NCI-H2171 (cell line): ENCODE measurements around the gene YIPF1.

Experiments
- DNase-seq: peaks from one replicate; lab custom pipeline; 2025; lab: John Stamatoyannopoulos, UW

The YIPF1 gene

DNA sequence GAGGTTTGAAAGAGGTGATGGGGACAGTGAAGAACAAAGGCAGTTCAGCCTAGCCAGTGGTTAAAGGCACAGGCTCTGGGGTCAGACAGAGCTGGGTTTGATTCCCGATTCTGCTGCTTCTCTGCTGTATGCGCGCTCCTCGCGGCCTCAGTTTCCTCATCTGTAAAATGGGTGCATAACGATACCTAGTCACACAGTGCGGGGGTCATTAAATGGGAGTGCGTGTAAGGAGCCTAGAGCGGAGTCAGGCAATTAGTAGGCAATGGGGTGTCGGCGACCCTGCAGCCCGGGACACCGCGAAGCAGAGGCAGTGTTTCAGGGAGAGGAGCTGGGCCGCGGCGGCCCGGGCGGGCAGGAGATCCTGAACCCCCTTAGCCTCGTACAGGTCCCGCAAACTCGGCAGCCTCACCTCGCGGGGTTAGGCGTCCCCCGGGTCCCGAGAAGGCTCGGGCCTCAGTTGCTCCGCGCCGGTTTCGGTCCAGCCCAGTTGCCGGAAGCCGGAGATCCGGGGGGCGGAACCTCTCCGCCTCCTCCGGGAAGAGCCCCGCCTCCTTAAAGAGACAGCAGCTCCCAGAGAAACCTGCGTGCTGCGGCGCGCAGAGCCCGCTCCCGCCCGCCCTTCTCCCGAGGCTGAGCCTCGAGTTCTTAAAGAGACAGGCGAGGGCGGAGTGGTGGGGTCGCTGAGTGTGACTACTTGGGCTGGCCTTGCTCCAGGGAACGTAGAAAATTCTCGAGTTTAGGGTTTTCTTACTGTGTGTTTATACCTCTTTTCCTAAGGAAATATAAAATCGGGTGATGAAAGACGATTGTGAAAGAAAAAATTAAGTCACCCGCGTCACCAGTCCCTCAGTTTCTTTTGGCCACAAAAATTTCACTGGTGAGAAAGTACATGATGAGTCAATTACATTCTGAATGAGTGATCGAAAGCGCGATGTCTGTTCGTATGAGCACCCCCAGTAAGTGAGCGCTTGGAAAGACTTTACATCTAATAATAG lies at the start of gene YIPF1:
Gene YIPF1, minus strand, starts transcription at position 494 of the 995 bp plus-strand sequence. CDS start 860 bp downstream, outside the sequence.
- peak; percentile 83 for DNase-seq

DNA sequence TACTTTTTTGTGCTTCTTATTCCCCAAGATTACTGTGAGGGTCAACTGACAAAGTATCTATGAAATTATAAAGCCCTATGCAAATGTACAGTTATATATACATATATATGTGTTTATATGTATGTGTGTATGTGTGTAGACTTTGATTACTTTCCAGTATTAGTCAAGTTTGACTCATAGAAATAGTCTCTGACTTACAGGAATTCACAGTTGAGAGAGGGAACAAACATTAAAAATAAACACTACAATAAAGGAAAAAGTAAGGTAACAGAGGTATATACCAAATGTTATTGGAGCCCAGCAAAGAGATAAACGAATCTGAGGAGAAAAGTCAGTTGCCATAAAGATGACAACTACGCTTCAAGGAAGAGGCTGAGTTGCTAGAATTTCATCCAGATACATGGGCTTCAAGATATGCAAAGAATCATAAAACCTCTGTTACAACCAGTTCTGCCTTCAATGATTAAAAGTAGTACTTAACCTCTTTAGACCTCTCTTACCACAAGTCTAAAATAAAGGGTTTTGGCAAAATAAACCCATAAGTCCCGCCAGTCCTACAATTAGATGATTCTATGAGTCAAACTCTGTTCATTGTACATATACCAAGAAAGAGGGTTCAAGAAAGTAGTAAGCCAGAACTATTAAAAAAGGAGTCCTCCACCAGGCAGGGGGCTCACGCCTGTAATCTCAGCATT lies 48.7 kb upstream of the YIPF1 start:
- no peak for DNase-seq

DNA sequence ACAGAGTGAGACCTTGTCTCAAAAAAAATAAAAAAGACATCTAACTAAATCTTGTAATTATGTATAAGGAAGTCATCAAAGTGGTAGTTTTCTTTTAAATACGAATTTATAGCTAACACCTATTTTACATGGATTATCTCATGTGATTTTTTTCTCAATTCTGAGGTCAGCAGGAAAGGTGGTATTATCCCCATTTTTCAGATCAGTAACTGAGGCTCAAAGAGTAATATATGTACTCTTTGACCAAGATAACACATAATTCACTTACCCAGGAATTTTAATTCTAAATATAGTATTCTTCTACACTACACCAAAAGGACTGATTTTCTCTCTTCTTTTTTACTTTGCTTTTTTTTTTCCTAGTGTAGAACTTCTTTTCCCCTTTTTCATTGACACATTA lies 46.8 kb upstream of the YIPF1 start:
- DNase-seq = no peak

DNA sequence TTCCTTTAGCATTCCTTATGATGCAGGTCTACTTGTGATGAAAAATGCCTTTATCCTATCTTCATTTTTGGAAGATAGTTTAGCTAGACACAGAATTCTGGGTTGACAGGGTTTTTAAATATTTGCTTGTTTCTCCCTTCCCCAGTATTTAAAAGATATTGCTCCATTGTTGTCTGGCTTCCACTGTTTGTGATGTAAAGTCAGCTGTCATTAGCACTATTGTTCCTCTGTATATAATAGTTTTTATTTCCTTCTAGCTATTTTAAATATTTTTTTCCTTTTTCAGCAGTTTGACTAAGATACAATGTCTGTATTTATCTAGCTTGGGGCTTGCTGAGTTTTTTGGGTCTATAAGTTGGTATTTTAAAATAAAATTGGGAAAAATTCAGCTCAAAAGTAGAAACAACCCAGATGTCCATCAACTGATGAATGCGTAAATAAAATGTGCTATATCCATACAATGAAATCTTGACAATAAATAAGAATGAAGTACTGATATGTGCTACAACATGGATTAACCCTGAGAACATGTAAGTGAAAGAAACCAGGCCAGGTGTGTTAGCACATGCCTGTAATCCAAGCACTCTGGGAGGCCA lies 44.7 kb upstream of the YIPF1 start:
- DNase-seq = no peak

DNA sequence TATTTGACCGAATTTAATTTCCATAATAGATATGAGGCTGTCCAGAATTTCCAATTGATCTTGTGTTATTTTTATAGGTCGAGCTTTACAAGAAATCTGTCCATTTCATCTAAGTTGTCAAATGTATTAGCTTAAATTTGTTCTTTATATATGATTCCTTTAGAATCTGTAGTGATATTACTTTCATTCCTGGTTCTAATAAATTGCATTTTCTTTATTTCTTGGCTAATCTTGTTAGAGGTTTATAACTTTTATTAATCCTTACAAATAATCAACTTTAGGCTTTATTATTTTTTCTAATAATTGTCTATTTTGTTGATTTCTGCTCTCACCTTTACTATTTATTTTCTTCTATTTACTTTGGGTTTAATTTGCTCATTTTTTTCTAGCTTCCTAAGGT lies 41.9 kb upstream of the YIPF1 start:
- DNase-seq = no peak

DNA sequence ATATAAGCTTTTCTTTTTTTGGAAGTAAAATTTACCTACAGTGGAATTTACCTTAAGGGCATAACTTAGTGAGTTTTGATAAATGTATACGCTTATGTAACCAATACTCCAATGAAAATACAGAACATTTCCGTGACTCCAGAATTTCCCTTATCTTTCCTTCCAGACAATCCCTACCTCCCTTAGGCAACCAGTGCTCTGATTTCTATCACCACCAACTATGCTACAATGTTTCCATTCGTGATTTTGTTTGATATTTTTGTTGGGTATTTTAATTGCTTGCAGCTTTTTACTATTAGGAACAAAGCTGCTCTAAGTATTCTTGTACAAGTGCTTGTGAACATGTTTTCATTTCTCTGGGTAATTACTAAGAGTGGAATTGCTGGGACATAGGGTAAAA lies 41.3 kb upstream of the YIPF1 start:
- no peak for DNase-seq

DNA sequence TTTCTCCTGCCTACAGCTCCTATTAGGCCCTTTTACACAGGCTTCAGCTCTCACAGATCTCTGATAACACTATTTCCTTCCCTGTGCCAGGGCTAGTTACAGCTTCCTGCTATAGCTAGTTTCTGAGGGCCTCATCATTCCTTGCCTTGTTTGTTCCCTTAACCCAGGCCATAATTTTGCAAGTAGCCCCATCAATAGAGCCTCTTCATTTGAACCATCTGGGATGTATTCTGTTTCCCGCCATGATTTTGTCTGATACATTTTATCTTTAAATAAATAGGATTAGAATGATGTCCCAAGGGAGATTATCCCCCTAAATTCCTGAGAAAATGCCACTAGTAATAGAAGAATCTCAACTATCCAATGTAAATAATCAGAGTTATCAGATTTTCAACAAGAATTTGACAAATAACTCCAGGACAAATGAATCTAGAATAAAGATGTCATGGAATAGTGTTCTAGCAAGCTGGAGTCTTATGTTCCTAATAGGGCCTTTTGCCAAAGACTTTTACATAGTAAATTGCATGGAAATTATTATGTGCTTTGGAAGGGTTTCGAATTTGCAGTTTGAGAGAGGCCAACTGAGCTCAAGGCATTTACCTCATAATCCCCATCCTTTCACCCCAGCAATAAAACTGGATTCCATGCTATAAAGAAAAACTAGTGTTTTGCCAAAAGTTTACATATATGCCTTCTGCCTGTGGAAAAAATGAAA lies 39.8 kb upstream of the YIPF1 start:
- DNase-seq = no peak

DNA sequence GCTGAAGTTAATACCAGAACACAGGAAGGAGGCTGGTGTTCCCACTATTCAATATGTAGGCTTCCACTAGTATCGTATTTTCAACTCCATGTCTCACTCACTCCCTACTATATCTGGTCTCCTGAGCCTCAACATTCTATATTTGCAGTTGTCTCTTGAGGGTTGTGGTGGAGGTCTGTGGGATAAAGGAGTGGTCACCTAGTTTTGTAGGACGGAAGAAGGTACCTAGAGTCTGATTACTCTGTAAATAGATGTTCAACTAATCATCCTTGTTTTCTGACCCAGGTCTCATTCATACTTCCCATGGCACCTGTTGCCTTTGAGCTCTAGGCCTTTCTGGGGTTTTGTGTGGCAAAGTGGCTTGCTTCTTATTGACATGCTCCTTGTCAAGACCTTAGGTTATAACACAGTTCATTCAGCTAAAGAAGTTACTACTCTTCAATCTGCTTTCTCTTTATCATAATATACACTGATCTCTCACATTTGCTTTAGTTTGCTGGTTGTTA lies 37.8 kb upstream of the YIPF1 start:
- DNase-seq = no peak

DNA sequence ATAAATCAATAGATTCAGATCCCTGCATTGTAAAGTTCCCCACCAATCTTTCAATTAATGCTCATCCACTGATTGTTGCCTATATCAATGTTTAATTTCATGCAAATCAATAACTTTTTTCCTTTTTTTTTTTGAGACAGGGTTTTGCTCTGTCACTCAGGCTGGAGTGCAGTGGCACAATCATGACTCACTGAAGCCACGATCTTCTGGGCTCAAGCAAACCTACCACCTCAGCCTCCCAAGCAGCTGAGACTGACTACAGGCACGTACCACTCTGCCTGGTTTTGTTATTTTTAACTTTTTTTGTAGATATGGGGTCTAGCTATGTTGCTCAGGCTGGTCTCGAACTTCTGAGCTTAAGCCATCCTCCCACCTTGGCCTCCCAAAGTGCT lies 30.1 kb upstream of the YIPF1 start:
- no peak for DNase-seq

DNA sequence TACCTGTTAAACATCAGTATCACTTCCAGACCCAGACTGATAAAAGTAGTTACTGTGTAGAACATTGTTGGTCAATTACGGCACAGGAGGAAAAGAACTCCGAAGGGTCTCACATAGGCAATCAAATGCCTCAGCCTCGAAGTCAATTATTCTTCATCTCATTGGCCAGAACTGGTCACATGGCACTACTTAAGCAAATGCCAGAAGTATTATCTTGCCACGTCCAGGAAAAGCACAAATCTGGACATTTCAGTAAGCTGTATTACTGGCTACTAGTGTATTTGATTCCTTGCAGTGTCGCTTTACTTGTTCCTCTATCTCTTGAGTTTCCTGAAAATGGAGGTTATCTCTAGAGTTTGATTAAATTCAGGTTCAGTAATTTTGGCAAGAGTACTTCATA lies 28.7 kb upstream of the YIPF1 start:
- no peak for DNase-seq

DNA sequence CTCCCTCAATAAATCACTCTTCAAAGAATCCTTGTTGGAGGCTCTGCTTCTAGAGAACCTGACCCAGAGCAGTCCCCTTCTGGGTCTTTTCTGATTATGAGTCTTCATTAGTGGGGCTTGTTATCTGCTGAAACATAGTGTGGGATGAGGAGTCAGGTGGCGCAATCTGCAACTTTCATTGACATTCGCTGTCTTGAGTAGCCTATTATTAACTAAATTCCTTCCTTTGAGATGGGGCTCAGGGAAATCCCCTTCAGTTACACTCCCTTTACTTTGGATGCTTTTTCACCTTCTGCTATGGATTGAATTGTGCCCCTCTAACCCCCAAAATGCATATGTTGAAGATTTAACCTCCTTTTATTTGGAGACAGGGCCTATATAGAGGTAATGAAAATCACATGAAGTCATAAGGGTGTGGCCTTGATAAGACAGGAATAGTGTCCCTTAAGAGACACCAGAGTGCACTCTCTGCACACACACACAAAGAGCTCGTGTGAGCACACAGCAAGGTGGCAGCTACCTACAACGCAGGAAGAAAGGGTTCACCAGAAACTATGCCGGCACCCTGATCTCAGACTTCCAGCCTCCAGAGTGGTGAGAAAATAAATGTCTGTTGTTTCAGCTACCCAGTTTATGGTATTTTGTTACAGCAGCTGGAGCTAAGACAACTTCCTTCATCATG lies 23.9 kb upstream of the YIPF1 start:
- DNase-seq = no peak

DNA sequence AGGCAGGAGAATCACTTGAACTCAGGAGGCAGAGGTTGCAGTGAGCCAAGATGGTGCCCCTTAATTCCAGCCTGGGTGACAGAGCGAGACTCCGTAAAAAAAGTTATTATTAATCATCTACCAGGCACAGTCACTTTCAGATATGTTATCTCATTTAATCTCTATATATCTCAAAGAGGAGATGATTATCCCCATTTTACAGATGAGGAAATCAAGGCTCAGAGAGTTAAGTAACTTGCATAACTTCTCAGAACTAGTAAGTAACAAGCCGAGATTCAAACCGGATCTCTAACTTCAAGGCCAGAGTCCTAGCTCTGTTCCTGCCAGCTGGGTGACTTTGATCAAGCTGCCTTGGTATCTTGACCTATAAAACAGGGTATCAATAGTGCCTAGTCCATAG lies 21.8 kb upstream of the YIPF1 start:
- no peak for DNase-seq

DNA sequence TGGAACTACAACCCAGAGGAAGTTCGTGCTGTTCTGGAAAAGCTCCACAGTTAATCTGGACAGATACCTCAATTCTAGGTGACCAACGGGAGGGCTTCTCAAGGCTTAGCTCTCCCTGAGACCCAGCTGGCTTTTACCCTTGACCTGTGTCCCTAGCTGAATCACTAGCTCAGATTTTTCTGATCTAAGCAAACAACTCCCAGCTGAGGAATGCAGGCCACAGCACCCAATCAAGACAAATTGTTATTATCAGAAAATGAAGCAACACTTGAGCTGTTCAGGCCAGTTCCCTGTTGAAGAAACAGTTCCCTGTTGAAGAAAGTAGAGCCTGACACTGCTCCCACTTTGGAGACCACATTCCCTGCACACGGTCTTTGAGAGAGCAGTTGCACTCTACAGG lies 20.3 kb upstream of the YIPF1 start:
- DNase-seq = no peak

DNA sequence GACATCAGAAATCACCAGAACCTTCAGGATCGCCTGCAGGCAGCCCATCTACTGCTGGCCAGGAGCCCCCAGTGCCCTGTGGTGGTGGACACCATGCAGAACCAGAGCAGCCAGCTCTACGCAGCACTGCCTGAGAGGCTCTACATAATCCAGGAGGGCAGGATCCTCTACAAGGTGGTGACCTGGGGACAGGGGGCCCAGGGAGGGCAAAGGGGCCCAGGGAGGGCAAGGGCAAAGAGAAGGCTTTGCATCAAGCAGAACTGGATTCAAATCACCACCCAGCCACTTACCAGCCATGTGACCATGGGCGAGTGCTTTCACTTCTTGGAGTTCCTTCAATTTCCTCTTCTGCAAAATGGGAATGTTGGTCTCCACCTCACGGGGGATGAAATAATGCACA lies 16.5 kb upstream of the YIPF1 start:
- DNase-seq = no peak

DNA sequence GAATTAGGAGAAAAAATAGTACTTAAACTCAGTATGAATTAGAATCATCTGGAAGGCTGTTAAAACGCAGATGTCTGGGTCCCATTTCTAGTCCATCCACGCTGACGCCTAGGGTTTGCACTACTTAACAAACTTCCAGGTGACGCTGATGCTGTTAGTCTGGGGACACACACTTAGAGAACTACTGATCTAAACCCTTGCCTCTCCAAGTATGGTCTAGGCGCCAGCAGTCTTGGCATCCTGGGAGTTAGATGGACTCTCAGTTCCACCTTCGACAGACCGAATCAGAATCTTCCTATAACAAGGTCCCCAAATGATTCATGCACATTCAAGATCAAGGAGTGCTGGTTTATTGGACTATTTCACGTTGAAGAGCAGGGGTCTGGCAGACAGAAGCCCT lies 15.9 kb upstream of the YIPF1 start:
- no peak for DNase-seq

DNA sequence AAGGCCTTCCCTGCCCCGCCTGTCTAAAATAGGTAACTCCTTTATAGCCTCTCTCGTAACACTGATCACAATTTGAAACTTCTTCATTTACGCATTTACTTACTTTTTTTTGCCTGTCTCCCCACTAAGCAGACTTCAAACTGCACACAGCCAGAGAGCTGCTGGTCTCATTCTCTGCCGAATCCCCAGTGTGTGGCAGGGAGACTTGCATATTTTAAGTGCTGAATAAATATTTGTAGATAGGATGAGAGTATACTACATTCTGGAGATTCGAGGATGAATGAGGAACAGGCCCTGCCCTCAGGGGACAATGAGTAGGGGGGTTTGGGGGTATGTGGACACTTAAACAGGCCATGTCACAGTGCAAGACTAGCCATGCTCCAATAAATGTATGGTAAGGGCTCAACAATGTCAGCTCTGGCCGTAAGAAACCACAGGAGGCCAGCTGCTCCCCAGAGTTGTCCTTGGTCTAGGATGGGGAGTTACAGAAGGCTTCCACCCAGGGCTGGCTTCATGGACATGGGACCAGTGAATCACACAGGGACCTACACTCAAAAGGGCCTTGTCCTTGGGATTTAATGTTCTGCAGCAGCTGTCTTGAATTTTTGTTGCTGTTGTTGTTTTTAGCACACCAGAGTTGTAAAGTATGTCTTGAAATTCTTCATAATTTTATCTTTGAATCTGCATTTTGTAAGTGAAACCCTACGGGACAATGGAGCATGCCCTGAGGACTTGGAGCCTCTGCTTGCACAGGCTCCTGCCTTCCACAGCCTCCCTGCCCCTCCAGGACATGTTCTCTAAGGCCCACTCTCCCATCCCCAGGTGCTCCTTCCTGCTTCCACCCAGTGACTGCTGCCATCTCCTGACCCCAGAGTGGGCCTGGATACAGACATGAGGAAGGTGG lies 12.9 kb upstream of the YIPF1 start:
- no peak for DNase-seq

DNA sequence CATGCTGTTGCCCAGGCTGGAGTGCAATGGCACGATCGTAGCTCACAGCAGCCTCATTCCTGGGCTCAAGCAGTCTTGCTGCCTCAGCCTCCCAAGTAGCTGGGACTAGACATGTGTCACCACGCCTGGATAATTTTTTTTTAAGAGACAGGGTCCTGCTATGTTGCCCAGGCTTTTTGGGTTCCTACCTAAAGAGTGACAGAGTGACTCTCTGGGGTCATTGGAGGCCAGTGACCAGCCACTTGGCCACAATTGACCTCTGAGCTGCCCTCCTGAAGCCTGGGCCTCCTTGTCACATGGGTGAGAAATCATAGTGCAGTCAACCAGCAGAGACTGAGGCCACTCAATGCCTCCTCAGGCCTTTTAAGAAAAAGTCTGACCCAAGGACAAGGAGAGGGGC lies 10.1 kb upstream of the YIPF1 start:
- no peak for DNase-seq

DNA sequence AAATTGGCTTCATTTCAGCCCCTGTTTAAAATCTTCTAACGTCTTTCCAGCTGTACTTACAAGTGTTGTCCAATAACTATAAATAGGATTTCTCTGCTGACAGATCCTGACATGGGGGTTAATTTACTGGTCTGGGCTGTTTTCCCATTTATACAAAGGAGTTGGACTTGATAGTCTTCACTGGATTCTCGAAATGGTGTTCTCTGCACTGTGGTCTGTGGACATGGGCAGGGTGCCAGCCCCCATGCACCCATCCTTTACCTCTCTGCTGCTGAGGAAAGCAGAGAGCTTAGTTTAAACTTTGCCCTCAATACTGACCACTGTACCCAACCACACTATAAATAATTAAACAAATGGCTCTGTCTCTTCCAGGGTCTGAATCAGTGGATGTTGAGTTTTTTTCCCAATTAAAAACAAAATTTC lies 9.6 kb upstream of the YIPF1 start:
- no peak for DNase-seq

DNA sequence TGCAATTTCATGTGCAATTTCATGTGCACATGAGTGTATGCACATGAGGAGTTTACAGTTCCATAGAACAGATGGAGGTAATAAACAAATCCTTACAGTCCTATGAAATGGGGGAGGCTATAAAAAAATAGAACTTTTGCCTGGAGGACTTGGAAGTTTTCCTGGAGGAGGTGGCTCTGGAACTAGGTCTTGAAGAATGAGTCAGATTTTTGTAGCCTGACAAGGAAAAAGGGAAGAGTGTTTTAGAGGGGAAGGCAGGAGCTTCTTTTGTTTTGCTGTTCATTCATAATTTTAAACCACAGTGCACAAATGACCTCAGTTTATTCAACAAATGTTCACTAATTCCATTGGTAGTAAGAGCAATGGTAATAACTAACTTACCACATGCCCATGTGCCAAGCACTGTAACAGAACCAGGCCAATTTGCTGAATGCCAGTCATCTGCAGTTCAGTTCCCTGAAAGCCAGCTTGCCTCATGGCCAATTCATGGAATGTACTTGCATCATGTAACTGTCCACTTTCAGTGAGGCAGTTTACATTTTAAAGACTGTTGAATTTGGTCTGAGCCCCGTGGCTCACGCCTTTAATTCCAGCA lies 7.1 kb upstream of the YIPF1 start:
- no peak for DNase-seq

DNA sequence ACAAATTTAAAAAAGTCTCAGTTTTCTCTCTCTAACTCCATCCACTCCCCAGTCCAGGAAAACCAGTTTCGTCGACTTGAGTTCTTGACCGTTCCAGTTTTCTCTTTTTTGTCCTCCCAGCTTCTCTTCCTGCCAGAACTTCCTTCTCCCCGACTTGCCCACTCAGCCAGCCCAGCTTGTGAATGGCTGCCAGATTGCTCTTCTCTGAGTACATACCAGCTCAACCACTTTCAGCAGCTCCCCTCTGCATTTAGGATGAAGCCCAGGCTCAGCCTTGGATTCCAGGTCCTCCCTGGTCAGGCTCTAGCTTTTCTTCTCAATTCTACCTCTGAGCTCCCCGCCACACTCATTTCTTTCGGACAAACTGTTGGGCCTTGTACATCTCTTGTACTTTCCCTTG lies 5.8 kb upstream of the YIPF1 start:
- DNase-seq = no peak
